IPS-18c (cell line): Measurements from ENCODE around the gene C1QTNF1.
"Not testable (repeated sequence)": the region's sequence is repeated elsewhere in the genome, so short reads cannot be mapped to it uniquely, and the experiment has no call there.

Experiments used
- H3K4me3 ChIP-seq: 2 replicates; pipeline ENCODE4 v1.7.0; 2013; ENCODE audit warnings: low read depth, mild to moderate bottlenecking, low read length, moderate library complexity; ENCODE audit not compliant: insufficient read depth
- H3K9me3 ChIP-seq: one replicate; pipeline ENCODE4 v1.6.1; 2013; ENCODE audit warnings: mild to moderate bottlenecking, low read length, moderate library complexity; ENCODE audit not compliant: control insufficient read depth, insufficient read depth

The C1QTNF1 gene

DNA sequence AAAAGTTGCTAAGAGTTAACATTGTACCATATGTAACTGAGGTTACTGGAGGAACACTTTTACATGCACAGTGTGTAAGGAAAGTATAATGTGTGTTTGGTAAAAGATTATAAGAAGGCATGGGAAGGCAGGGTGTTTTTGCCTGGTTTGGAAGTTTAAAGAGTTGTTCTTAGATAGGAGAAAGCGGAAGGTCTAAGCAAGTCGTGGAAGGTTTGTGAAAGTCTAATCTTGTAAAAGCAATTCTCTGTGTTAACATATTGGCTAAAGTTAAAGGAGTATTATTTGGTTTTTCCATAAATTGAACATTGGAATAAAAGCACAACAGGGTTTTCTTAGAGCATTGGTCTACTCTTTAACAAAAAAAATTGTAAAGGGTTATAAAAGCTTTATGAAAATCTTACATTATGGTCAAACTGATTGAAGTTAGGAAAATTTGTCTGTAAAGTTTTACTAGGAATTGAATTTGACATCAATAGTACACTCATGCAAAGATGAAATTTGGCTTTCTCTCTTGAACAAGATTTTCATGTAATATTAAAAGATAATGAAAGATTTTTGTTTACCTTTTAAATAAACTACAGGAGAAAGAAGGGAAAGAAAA lies 9.7 kb upstream of the C1QTNF1 start:
- no peak overlapping the region for H3K4me3 ChIP-seq
- peaks cover 13% of the 10 kb centered on the region for H3K9me3 ChIP-seq

GRCh38 chr17:79017546-79018369 lies 6.2 kb upstream of the C1QTNF1 start:
- Histone ChIP-seq H3K4me3 (no peak overlapping the region), H3K9me3 (peaks cover 10% of the 10 kb centered on the region)

GRCh38 chr17:79018370-79018695 lies 5.6 kb upstream of the C1QTNF1 start:
- peaks cover 7% of the 10 kb centered on the region for H3K9me3 ChIP-seq
- no peak overlapping the region for H3K4me3 ChIP-seq

- H3K4me3 ChIP-seq, result no peak overlapping the region
- peaks cover 5% of the 10 kb centered on the region for H3K9me3 ChIP-seq
Observed at GRCh38 chr17:79019261-79019631, 4.7 kb upstream of the C1QTNF1 start.

GRCh38 chr17:79019632-79020584 lies 4.1 kb upstream of the C1QTNF1 start:
- Histone ChIP-seq H3K4me3 (no peak overlapping the region; the same call in 1 of the 2 replicates), H3K9me3 (peaks cover 5% of the 10 kb centered on the region)

- Histone ChIP-seq H3K9me3 (peaks cover 5% of the 10 kb centered on the region), H3K4me3 (no peak overlapping the region; the same call in 1 of the 2 replicates)
Observed at GRCh38 chr17:79020631-79021301, 3.2 kb upstream of the C1QTNF1 start.

- H3K9me3 ChIP-seq, H3K4me3 ChIP-seq: not testable (repeated sequence)
Observed at GRCh38 chr17:79021929-79022328, 2.0 kb upstream of the C1QTNF1 start.

DNA sequence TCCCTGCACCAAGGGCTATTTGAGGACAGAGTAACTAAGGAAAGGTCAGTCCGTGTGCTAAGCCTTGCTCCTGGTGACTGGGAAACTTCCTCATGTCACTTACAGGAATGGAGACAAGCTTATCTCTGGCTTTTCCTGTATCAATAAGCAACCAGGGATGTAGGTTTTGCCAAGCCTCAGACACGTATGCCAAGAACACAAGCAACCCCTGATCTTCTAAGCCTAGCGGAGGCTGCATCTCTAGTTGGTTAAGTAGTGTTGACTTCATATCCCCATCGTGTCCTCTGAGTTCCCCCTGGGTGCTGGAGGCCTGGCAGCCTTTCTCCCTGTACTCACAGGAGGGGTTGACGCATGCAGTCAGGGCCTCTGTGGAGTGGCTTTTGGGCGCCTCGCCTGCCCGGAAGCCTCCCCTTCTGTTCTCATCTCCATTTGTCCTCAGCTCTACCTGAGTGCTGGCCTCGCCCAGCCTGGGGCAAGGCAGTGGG lies 1.4 kb upstream of the C1QTNF1 start:
- Histone ChIP-seq H3K4me3 (no peak overlapping the region), H3K9me3 (peaks cover 2% of the 10 kb centered on the region)

GRCh38 chr17:79023180-79023705 lies 726 bp upstream of the C1QTNF1 start:
- H3K9me3 ChIP-seq, result peaks cover 2% of the 10 kb centered on the region
- H3K4me3 ChIP-seq, result peak overlapping the region; percentile 80; the same call in 1 of the 2 replicates

- Histone ChIP-seq H3K9me3 (peaks cover 2% of the 10 kb centered on the region), H3K4me3 (peak overlapping the region; percentile 80)
Observed at GRCh38 chr17:79024901-79025737, 1.1 kb downstream of the C1QTNF1 start.

GRCh38 chr17:79026376-79027273 lies 2.7 kb downstream of the C1QTNF1 start:
- no peak overlapping the region for H3K4me3 ChIP-seq
- H3K9me3 ChIP-seq, result no peaks in the 10 kb centered on the region

- Histone ChIP-seq H3K4me3 (no peak overlapping the region), H3K9me3 (no peaks in the 10 kb centered on the region)
Observed at GRCh38 chr17:79027274-79027924, 3.4 kb downstream of the C1QTNF1 start.

DNA sequence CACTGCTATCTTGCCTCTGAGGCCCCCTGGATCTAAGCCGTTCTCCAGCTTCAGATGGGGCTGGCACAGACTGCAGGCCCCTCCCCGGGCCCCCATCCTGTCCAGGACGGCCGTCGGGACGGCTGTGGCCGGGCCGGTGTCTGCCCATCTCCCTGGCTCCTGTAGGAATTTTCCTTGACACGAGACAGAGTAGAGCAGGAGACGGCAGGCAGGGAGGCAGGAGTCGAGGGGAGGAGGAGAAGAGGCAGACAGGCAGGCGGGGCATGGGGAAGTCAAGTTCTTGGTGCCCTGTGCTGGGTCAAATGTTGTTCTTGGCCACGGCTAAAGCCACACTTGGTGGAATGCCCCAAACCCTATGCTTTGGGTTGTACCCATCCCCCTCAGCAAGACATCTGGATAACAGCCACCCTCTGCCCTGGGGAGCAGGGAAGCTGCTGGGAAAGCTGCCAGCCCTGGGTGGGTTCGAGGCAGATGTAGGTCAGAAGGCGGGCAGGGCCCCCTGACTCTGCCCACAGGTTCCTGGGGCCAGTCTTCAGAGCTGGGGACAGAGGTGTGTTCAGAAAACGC lies 4.0 kb downstream of the C1QTNF1 start:
- no peaks in the 10 kb centered on the region for H3K9me3 ChIP-seq
- no peak overlapping the region for H3K4me3 ChIP-seq

GRCh38 chr17:79028496-79029326 lies 4.7 kb downstream of the C1QTNF1 start:
- H3K4me3 ChIP-seq, result no peak overlapping the region
- H3K9me3 ChIP-seq, result no peaks in the 10 kb centered on the region
